C4-2B (cell line): Measurements from ENCODE around the gene SPON1.
"Not testable (repeated sequence)": the region's sequence is repeated elsewhere in the genome, so short reads cannot be mapped to it uniquely, and the experiment has no call there.

Experiments used
- H3K27ac ChIP-seq: fragments of 450-650 bp; 2 replicates; pipeline ENCODE4 v1.5.1; 2017
- CTCF ChIP-seq: fragments of 450-650 bp; conservative IDR thresholded peaks from 2 replicates; pipeline ENCODE4 v1.5.1; 2017; ENCODE audit warnings: mild to moderate bottlenecking
- ZFX ChIP-seq: fragments of 450-650 bp; IDR thresholded peaks from 2 replicates; pipeline ENCODE4 v1.6.1; 2017

SPON1 gene

GRCh38 chr11:13924801-13925327 lies 37.7 kb upstream of the SPON1 start:
- H3K27ac ChIP-seq, result no peak overlapping the region
- TF ChIP-seq ZFX (no peak), CTCF (no peak)

- not testable (repeated sequence) for H3K27ac ChIP-seq
These were observed 36.2 kb upstream of the SPON1 start for GRCh38 chr11:13926366-13926765.

- TF ChIP-seq CTCF (no peak), ZFX (no peak)
These were observed 35.5 kb upstream of the SPON1 start for GRCh38 chr11:13926981-13927380.

GRCh38 chr11:13927481-13927880 lies 35.0 kb upstream of the SPON1 start:
- TF ChIP-seq CTCF (no peak), ZFX (no peak)
- H3K27ac ChIP-seq, result no peak overlapping the region

More at GRCh38 chr11:13926981-13927380, 35.5 kb upstream of the SPON1 start:
- no peak overlapping the region for H3K27ac ChIP-seq

- TF ChIP-seq ZFX (no peak), CTCF (no peak)
These were observed 33.8 kb upstream of the SPON1 start for GRCh38 chr11:13928566-13929251.

GRCh38 chr11:13929395-13929891 lies 33.1 kb upstream of the SPON1 start:
- TF ChIP-seq CTCF (no peak), ZFX (no peak)
- H3K27ac ChIP-seq, result no peak overlapping the region

More at GRCh38 chr11:13928566-13929251, 33.8 kb upstream of the SPON1 start:
- no peak overlapping the region for H3K27ac ChIP-seq

GRCh38 chr11:13931356-13931755 lies 31.2 kb upstream of the SPON1 start:
- no peak for TF ChIP-seq CTCF
- H3K27ac ChIP-seq, result no peak overlapping the region

- not testable (repeated sequence) for H3K27ac ChIP-seq
These were observed 25.4 kb upstream of the SPON1 start for GRCh38 chr11:13937154-13937553.

GRCh38 chr11:13938829-13939228 lies 23.7 kb upstream of the SPON1 start:
- not testable (repeated sequence) for H3K27ac ChIP-seq
